Measurements from ENCODE around the gene DHRSX. TPM values are rescaled to one million over a fixed set of nuclear protein-coding genes. Genes with fewer than 3 reads are reported as not detected.

The DHRSX gene
- total and polyA plus RNA-seq, 9 of the 15 experiments (the other 6 are each of a cell fraction or from before 2014, with no cell fraction given) = 0.59 to 11.0 (median 6.2) TPM

GRCh38 chrX:2463973-2464676 lies 36.7 kb downstream of the DHRSX start (continued):
- no peak for TF ChIP-seq TCFL5 (CRISPR knock-in tag; conservative IDR thresholded peaks at IDR 0.05)
- 0 out of 4 replicates have a peak, but pooled peaks of 1 of the 2 experiments have one; percentile 29 for TF ChIP-seq ZNF318 (IDR thresholded peaks at IDR 0.05; ENCODE audit: borderline replicate concordance in 1 of 2, low read depth in 1 of 2)
- no peak for TF ChIP-seq MTF1 (CRISPR knock-in tag; IDR thresholded peaks at IDR 0.05; ENCODE audit: borderline replicate concordance)
- no peak for TF ChIP-seq ZNF77 (CRISPR knock-in tag; IDR thresholded peaks at IDR 0.05)
- TF ChIP-seq BCOR (IDR thresholded peaks at IDR 0.05) = 0 out of 2 replicates have a peak, but pooled peaks have one; percentile 10
- TF ChIP-seq MXD1 (CRISPR knock-in tag; IDR thresholded peaks at IDR 0.05; ENCODE audit: borderline replicate concordance, poor library complexity, severe bottlenecking) = no peak
- TF ChIP-seq DPF2 (IDR thresholded peaks at IDR 0.05) = no peak
- TF ChIP-seq ZNF561 (CRISPR knock-in tag; conservative IDR thresholded peaks at IDR 0.05) = no peak
- TF ChIP-seq HOMEZ (CRISPR knock-in tag; IDR thresholded peaks at IDR 0.05) = no peak
- TF ChIP-seq NFIX (CRISPR knock-in tag; IDR thresholded peaks at IDR 0.05; ENCODE audit: low read depth) = peak; percentile 29; the same call in 1 of the 2 replicates
- no peak for TF ChIP-seq ZNF431 (CRISPR knock-in tag; IDR thresholded peaks at IDR 0.05)
- peak; percentile 89 for TF ChIP-seq CREM (IDR thresholded peaks at IDR 0.05; ENCODE audit: low read depth)
- no peak for TF ChIP-seq ZNF12 (CRISPR knock-in tag; IDR thresholded peaks at IDR 0.05)
- TF ChIP-seq SAFB (IDR thresholded peaks at IDR 0.05; ENCODE audit: borderline replicate concordance, low read depth, low read length) = no peak
- TF ChIP-seq ZNF511 (CRISPR knock-in tag; IDR thresholded peaks at IDR 0.05) = no peak
- no peak for TF ChIP-seq FIP1L1 (IDR thresholded peaks at IDR 0.05; ENCODE audit: low read depth, low read length, poor library complexity, severe bottlenecking)
- TF ChIP-seq EGR1 (conservative IDR thresholded peaks at IDR 0.05) = no peak
- no peak for TF ChIP-seq PTTG1 (tag; IDR thresholded peaks at IDR 0.05; ENCODE audit: low read depth)
